Measurements from ENCODE around the gene VPS18. TPM values are rescaled to one million over a fixed set of nuclear protein-coding genes. Genes with fewer than 3 reads are reported as not detected.
A peak's percentile ranks its signal among the peaks of the same experiment; 100 is the strongest.
"Not testable (repeated sequence)": the region's sequence is repeated elsewhere in the genome, so short reads cannot be mapped to it uniquely, and the experiment has no call there.

VPS18 gene
- total RNA-seq, 1 experiment from 2014 or later, result 14.3 TPM

DNA sequence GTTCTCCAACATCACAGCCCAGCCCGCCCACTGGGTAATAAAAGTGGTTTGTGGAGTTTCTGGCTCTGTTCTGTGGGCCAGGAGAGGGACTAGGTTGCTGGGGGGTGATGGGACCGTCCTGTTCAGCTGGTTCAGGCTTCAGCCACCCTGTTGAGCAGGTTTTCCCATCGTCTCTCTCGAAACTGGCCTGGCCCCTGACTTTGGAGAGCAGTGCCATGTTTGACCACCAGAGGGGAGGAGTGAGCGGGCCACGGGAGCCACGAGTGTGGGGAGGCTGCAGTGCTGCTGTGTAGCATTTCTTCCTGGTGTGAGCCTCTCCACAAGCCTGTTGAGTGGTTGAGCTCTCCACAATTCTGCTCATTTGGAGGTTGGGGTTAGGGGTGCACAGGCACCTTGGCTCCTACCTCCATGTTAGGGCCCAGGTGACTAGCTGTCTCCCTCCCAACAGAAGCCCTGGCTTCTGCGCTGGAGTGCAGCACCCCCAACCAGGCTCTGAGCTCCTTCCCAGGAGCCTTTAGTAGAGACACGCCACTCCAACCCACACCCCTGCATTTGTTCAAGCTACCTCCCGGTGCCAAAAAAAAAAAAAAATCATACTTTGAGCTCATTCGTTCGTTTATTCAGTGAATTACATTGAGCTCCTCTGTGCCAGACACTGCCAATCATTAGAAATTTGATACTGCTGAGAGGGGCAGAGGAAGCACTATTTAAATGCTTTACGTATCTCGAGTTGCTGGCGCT, 36.5 kb upstream of the VPS18 start:
- H3K27me3 Mint-ChIP-seq (ENCODE audit: unreplicated experiment), result no peaks in the 10 kb centered on the region
- H3K27ac Mint-ChIP-seq (ENCODE audit: unreplicated experiment), result peak overlapping the region; percentile 44
- BruUV-seq (replicated peaks), result no TSS peak
- CTCF ChIA-PET, result interaction anchor here (0.7 to 5.8 kb wide), 10 partner anchors 10 to 111 kb away, joined by 3 to 95 read pairs (median 8); partner anchors contain the start of genes DLL4, DNAJC17, RHOV and SPINT1
- DNase-seq, result peak; percentile 90
- intact Hi-C loops (cut with micrococcal nuclease; ENCODE audit: unreplicated experiment), result no loop called here
- H3K36me3 Mint-ChIP-seq (ENCODE audit: insufficient read depth, unreplicated experiment), result peaks cover 23% of the 10 kb centered on the region
- H3K4me1 Mint-ChIP-seq (ENCODE audit: low read depth, unreplicated experiment), result peaks cover 12% of the 10 kb centered on the region
- TF ChIP-seq, protein P1, sequence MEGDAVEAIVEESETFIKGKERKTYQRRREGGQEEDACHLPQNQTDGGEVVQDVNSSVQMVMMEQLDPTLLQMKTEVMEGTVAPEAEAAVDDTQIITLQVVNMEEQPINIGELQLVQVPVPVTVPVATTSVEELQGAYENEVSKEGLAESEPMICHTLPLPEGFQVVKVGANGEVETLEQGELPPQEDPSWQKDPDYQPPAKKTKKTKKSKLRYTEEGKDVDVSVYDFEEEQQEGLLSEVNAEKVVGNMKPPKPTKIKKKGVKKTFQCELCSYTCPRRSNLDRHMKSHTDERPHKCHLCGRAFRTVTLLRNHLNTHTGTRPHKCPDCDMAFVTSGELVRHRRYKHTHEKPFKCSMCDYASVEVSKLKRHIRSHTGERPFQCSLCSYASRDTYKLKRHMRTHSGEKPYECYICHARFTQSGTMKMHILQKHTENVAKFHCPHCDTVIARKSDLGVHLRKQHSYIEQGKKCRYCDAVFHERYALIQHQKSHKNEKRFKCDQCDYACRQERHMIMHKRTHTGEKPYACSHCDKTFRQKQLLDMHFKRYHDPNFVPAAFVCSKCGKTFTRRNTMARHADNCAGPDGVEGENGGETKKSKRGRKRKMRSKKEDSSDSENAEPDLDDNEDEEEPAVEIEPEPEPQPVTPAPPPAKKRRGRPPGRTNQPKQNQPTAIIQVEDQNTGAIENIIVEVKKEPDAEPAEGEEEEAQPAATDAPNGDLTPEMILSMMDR (IDR thresholded peaks at IDR 0.05; ENCODE audit: unreplicated experiment), result peak; percentile 63
- no peak overlapping the region for H3K4me3 Mint-ChIP-seq (ENCODE audit: low read depth, unreplicated experiment)
- H3K9me3 Mint-ChIP-seq (ENCODE audit: low read depth, unreplicated experiment), result no peaks in the 10 kb centered on the region

DNA sequence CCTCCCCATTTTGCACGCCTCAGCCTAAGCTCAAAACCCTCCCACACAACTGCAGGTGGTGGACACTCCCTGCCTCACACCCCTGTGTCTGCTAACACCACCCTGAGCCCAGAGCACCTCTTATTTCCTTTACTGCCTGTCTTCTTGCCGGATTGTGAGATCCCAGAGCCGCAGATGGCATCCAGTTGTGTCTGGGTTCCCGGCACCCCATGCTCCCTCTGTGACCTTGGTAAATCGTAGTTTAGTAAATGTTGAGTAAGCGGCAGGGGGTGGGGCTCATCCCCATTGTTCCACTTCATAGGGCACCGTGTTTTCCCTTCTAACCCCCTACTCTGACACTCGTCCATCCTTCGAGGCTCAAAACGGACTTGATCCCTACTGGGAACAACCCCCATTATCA, 35.5 kb upstream of the VPS18 start:
- TF ChIP-seq, protein P1 (IDR thresholded peaks at IDR 0.05; ENCODE audit: unreplicated experiment), result no peak
- H3K4me1 Mint-ChIP-seq (ENCODE audit: low read depth, unreplicated experiment), result peaks cover 17% of the 10 kb centered on the region
- H3K36me3 Mint-ChIP-seq (ENCODE audit: insufficient read depth, unreplicated experiment), result peaks cover 23% of the 10 kb centered on the region
- no TSS peak for BruUV-seq (replicated peaks)
- H3K9me3 Mint-ChIP-seq (ENCODE audit: low read depth, unreplicated experiment), result no peaks in the 10 kb centered on the region
- no peak for DNase-seq
- no peak overlapping the region for H3K4me3 Mint-ChIP-seq (ENCODE audit: low read depth, unreplicated experiment)
- H3K27ac Mint-ChIP-seq (ENCODE audit: unreplicated experiment), result no peak overlapping the region
- H3K27me3 Mint-ChIP-seq (ENCODE audit: unreplicated experiment), result no peaks in the 10 kb centered on the region
- CTCF ChIA-PET, result interaction anchor here (0.6 to 5.8 kb wide), 9 partner anchors 11 to 112 kb away, joined by 3 to 95 read pairs (median 9); partner anchors contain the start of genes RHOV, SPINT1 and VPS18
- intact Hi-C loops (cut with micrococcal nuclease; ENCODE audit: unreplicated experiment), result loop anchor here (1.0 kb wide), 1 partner anchor 34 kb away; no protein-coding TSS in a partner anchor

DNA sequence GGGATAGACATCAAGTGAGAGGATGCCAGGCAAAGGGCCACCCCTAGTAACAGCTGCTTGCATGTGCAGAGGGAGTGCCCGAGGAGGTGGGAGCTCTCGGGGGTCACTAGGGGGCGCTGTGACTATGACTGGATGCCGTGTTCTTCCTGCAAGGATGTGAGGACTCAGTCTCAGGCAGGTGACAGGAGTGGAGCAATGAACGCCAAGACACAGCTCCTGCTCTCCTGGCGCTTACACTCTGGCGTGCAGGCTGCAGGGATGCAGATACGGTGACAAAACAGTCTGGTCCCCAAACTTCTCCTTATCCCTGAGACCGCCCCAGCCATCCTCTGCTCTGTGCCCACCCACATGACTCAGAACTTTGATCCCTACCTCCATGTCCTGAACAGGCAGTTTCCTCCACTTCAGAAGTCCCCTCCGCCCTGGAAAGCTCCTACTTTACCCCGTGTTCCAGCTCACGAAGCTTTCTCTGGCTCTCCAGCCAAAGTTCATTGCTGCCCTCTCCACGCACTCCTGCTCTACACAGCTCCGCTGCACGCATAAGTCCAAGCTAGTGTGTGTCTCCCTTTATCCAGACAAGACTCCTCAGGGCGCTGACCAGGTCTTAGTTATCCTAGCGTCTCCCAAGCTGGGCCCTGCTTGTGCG, 34.9 kb upstream of the VPS18 start:
- H3K4me1 Mint-ChIP-seq (ENCODE audit: low read depth, unreplicated experiment), result peaks cover 17% of the 10 kb centered on the region
- TF ChIP-seq, protein P1 (IDR thresholded peaks at IDR 0.05; ENCODE audit: unreplicated experiment), result peak; percentile 48
- H3K36me3 Mint-ChIP-seq (ENCODE audit: insufficient read depth, unreplicated experiment), result peaks cover 27% of the 10 kb centered on the region
- no peaks in the 10 kb centered on the region for H3K27me3 Mint-ChIP-seq (ENCODE audit: unreplicated experiment)
- DNase-seq, result peak; percentile 89
- CTCF ChIA-PET, result interaction anchor here (0.5 to 5.8 kb wide), 8 partner anchors 13 to 319 kb away, joined by 3 to 95 read pairs (median 14); partner anchors contain the start of genes RHOV and VPS18
- H3K9me3 Mint-ChIP-seq (ENCODE audit: low read depth, unreplicated experiment), result no peaks in the 10 kb centered on the region
- intact Hi-C loops (cut with micrococcal nuclease; ENCODE audit: unreplicated experiment), result loop anchor here (1.0 kb wide), 1 partner anchor 33 kb away; no protein-coding TSS in a partner anchor
- H3K27ac Mint-ChIP-seq (ENCODE audit: unreplicated experiment), result peak overlapping the region; percentile 63
- BruUV-seq (replicated peaks), result no TSS peak
- H3K4me3 Mint-ChIP-seq (ENCODE audit: low read depth, unreplicated experiment), result no peak overlapping the region

DNA sequence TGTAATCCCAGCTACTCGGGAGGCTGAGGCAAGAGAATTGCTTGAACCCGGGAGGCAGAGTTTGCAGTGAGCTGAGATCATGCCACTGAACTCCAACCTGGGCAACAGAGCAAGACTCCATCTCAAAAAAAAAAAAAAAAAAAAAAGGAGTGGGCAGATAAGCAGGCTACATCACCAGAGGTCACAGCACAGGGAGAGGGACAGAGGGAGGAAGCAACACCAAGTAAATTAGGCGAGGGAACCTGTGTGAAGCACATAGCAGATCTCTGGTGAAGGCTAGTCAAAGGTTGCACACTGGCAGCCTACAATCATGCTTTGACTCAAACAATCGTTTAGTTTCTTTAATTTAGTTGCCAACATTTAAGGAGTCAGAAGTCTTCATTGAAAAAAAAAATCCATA, 33.1 kb upstream of the VPS18 start:
- H3K27ac Mint-ChIP-seq (ENCODE audit: unreplicated experiment); H3K27me3 Mint-ChIP-seq (ENCODE audit: unreplicated experiment); H3K4me3 Mint-ChIP-seq (ENCODE audit: low read depth, unreplicated experiment); DNase-seq; H3K9me3 Mint-ChIP-seq (ENCODE audit: low read depth, unreplicated experiment); BruUV-seq (replicated peaks); intact Hi-C loops (cut with micrococcal nuclease; ENCODE audit: unreplicated experiment): not testable (repeated sequence)
- CTCF ChIA-PET, result interaction anchor here (0.6 to 5.8 kb wide), 4 partner anchors 12 to 358 kb away, joined by 3 to 92 read pairs (median 6); no protein-coding TSS in a partner anchor
- peaks cover 28% of the 10 kb centered on the region for H3K36me3 Mint-ChIP-seq (ENCODE audit: insufficient read depth, unreplicated experiment)
- H3K4me1 Mint-ChIP-seq (ENCODE audit: low read depth, unreplicated experiment), result peaks cover 22% of the 10 kb centered on the region

Measured in Calu3 (cell line).